B cell (primary cell): ENCODE data around the gene NUCB1.

ENCODE experiments used
- EZH2 ChIP-seq: IDR thresholded peaks from 2 replicates; pipeline ENCODE4 v1.6.1; 2012; ENCODE audit warnings: borderline replicate concordance, low read depth, mild to moderate bottlenecking, moderate library complexity, low read length; ENCODE audit not compliant: insufficient read depth, poor library complexity, severe bottlenecking
- TF ChIP-seq, protein P1 (sequence below): fragments of 200-600 bp; IDR thresholded peaks from one replicate; pipeline ENCODE4 v1.8.0; 2022; ENCODE audit warnings: antibody characterized with exemption, mild to moderate bottlenecking

DNA sequence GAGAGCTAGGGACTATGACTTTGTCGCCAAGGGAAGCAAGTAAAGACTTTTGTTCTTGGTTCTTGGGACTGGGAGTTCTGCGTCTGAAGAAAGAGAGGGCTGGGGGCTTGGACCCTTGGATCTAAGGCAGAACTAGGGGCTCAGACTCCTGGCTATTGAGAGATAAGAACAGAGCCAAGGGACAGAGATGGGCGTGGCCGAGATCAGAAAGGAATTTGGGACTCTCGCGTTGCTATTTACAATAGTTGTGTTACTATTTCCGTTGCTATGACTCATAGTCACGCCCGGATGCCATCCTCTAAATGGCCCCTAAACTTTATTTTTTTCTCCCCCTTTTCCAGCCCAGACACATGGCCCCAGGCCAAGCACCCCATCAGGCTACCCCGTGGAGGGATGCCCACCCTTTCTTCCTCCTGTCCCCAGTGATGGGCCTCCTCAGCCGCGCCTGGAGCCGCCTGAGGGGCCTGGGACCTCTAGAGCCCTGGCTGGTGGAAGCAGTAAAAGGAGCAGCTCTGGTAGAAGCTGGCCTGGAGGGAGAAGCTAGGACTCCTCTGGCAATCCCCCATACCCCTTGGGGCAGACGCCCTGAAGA is 27.1 kb upstream of the NUCB1 start:
- TF ChIP-seq, protein P1, sequence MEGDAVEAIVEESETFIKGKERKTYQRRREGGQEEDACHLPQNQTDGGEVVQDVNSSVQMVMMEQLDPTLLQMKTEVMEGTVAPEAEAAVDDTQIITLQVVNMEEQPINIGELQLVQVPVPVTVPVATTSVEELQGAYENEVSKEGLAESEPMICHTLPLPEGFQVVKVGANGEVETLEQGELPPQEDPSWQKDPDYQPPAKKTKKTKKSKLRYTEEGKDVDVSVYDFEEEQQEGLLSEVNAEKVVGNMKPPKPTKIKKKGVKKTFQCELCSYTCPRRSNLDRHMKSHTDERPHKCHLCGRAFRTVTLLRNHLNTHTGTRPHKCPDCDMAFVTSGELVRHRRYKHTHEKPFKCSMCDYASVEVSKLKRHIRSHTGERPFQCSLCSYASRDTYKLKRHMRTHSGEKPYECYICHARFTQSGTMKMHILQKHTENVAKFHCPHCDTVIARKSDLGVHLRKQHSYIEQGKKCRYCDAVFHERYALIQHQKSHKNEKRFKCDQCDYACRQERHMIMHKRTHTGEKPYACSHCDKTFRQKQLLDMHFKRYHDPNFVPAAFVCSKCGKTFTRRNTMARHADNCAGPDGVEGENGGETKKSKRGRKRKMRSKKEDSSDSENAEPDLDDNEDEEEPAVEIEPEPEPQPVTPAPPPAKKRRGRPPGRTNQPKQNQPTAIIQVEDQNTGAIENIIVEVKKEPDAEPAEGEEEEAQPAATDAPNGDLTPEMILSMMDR, result no peak
- TF ChIP-seq EZH2, result no peak
